Omental fat pad (tissue), 4 donors: ENCODE results near the gene BRD4. TPM values are rescaled to one million over a fixed set of nuclear protein-coding genes. Genes with fewer than 3 reads are reported as not detected.

Experiments used
- ATAC-seq: fragments of 150-250 bp; one replicate; pipeline ENCODE4 v1.9.1; 2016; ENCODE audit warnings: mild to moderate bottlenecking, moderate library complexity; ENCODE audit not compliant: low FRiP score
- DNase-seq: peaks from one replicate; pipeline ENCODE4 v3.0.0-alpha.2; 2019; ENCODE audit warnings: low spot score
- total RNA-seq, 4 donors: library from RNA; depleted of rRNA; stranded (reverse); fragments of >200 nt; gene quantifications; one replicate each; pipeline ENCODE4 v1.1.0, GENCODE V29; 2016
- TF ChIP-seq, protein P1 (sequence below), 3 donors: fragments of 450-650 bp; IDR thresholded peaks; one replicate each; pipeline ENCODE4 v1.5.1; 2016 to 2017; ENCODE audit warnings: antibody characterized with exemption in 3 of 3, mild to moderate bottlenecking in 3 of 3, moderate library complexity in 2 of 3

The BRD4 gene
- total RNA-seq, 4 donors from 2014 or later, result 22.6 to 49.1 (median 30.1) TPM

- DNase-seq, result no peak
- no peak for ATAC-seq
- TF ChIP-seq, protein P1, sequence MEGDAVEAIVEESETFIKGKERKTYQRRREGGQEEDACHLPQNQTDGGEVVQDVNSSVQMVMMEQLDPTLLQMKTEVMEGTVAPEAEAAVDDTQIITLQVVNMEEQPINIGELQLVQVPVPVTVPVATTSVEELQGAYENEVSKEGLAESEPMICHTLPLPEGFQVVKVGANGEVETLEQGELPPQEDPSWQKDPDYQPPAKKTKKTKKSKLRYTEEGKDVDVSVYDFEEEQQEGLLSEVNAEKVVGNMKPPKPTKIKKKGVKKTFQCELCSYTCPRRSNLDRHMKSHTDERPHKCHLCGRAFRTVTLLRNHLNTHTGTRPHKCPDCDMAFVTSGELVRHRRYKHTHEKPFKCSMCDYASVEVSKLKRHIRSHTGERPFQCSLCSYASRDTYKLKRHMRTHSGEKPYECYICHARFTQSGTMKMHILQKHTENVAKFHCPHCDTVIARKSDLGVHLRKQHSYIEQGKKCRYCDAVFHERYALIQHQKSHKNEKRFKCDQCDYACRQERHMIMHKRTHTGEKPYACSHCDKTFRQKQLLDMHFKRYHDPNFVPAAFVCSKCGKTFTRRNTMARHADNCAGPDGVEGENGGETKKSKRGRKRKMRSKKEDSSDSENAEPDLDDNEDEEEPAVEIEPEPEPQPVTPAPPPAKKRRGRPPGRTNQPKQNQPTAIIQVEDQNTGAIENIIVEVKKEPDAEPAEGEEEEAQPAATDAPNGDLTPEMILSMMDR (IDR thresholded peaks at IDR 0.05), result no peak
These were observed 84.2 kb downstream of the BRD4 start for GRCh38 chr19:15248106-15248505.

DNA sequence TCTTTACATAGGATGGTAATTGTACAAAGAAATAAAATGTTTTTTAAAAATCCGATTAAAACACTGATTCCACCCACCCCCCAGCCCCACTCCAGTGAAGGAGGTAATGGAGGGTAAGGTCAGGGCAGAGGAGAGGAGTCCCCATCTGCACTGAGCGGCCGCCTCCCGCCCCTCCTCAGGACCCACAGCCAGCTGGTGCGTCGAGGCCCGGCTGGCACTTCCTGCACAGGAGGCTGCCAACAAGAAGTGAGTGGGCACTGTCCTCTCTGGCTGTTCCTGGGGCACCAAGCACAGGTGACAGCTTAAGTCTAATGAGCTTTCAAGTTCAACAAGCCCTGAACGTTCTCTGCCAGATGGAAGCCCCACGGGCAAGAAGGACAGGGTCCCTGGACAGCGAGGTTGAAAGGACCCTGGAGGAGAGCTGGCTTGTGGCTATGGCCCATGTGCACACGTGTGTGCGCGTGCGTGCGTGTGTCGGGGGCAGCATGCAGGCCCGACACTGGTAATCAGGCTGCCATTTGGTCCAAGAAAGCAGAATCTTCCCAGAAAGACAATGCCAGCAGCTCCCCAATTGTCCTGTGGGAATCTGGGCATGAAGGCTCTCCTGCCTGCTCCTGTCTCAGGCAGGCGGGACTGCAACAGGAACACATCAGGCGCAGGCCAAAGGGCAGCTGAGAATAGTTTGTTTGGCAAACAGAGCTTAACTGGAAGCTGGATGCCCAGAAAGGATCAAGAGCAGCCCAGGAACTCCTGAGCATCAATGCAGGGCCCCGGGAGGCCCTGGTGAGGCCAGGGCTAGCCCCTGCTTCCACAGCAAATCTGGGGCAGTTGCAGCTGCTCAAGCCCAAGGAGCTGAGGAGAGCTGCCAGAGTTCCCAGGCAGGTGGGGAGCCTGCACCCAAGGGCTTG, 85.0 kb downstream of the BRD4 start:
- ATAC-seq, result no peak
- no peak for DNase-seq
- TF ChIP-seq, protein P1 (IDR thresholded peaks at IDR 0.05), result no peak

- TF ChIP-seq, protein P1 (IDR thresholded peaks at IDR 0.05), result no peak
- DNase-seq (no peak), ATAC-seq (no peak)
These were observed 86.2 kb downstream of the BRD4 start for GRCh38 chr19:15246198-15246481.

- TF ChIP-seq, protein P1 (IDR thresholded peaks at IDR 0.05), result no peak
- no peak for DNase-seq
- no peak for ATAC-seq
These were observed 86.8 kb downstream of the BRD4 start for GRCh38 chr19:15245370-15246197.

- DNase-seq (no peak), ATAC-seq (no peak)
- TF ChIP-seq, protein P1 (IDR thresholded peaks at IDR 0.05), result no peak
These were observed 87.5 kb downstream of the BRD4 start for GRCh38 chr19:15244808-15245207.

DNA sequence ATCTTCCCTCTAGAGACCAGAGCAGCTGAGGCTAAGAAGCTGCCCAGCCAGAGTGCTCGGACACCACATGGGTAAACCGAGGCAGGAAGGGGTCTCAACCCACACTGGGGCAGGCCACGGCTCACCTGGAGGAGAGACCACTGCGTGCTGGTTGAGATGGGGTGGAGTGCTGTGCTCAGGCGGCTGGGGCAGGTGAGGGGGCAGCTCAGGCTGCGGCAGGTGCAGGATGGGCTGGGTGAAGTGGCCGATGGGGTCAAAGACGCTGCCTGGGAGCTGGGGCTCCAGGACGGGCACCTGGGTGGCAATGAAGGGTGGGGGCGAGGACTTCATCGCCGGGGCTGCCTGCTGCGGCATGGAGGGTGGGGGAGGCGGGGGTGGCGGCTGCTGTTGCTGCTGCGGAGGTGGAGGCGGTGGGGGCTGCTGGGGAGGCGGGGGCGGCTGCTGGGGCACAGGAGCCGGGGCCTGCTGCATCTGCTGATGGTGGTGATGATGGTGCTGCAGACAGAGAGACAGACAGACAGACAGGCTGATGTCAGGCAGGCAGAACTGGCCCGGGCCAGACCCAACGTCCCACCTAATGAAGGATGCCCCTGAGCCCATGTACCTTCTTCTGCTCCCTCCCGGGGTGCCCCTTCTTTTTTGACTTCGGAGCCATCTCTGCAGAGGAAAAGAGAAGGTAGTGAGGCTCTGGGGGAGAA, 88.1 kb downstream of the BRD4 start:
- ATAC-seq (no peak), DNase-seq (no peak)
- TF ChIP-seq, protein P1 (IDR thresholded peaks at IDR 0.05), result no peak
